HG03064 (cell line): ENCODE measurements around the gene FTHL17.

ENCODE experiments used
- ATAC-seq: cut with Tn5 transposase; IDR thresholded peaks from one replicate; pipeline ENCODE4 v1.9.1; 2021; ENCODE audit warnings: low read depth; ENCODE audit not compliant: unreplicated experiment

Gene FTHL17

DNA sequence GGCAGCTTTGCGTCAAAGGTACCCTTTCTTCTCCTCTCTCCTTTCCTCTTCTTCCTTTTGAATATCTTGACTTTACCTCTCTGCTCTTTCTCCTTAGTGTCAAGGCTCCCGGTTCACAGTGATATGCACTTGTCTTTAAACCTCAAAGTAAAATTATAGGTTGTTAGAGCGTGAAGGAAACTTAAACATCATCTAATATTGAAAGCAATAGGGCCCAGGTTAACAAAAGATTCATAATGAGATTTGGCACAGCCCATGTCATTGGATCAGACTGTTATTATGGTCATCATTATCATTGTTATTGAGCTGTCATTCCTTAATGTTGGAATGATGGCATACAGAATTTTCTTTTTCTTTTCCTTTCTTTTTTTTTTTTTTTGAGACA lies 32.5 kb downstream of the FTHL17 start:
- no peak for ATAC-seq

GRCh38 chrX:31038575-31039326 lies 33.1 kb downstream of the FTHL17 start:
- ATAC-seq = peak; percentile 54

DNA sequence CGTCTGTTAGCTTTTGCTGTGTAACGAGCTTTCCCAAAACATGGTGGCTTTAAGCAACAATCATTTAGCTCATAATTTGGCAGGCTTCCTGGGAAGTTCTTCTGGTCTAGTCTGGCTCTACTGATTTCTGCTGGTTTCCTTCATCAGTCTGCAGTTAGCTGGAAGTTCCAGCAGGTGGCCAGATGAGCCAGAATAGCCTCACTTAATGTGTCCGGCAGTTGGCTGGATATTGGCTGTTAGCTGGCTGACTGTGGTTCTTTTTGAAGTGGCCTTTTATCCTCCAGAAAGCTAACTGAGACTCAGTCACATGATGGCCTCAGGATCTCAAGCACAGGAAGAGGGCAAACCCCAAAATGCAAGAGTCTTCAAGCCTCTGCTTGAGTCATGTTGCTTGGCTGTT lies 34.9 kb downstream of the FTHL17 start:
- peak; percentile 61 for ATAC-seq

- ATAC-seq = no peak
These were observed 44.5 kb downstream of the FTHL17 start for GRCh38 chrX:31027351-31027750.

DNA sequence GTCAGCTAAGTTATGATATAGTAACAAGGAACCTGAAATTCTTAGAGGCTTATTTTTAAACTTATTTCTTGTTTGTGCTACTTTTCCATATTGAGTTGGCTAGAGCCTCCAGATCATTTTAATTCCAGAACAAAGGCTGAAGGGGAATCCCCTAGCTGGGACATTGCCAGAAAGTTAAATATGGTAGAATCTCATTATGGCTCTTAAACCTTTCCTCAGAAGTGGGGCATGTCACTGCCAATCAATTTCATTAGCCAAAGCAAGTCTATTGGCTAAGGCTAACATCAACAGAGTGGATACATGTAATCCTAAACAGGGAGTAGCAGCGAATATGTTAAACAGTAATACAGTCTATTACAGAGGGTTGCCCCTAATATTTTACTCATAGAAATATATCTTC lies 47.0 kb downstream of the FTHL17 start:
- ATAC-seq = no peak

- no peak for ATAC-seq
These were observed 50.3 kb downstream of the FTHL17 start for GRCh38 chrX:31021537-31021936.
